Parathyroid adenoma (tissue), 2 donors: ENCODE results near the gene CD37.
"Not testable (repeated sequence)": the region's sequence is repeated elsewhere in the genome, so short reads cannot be mapped to it uniquely, and the experiment has no call there.

Experiments used
- H2AFZ ChIP-seq: fragments of 300-600 bp; sonication (generic); one replicate; pipeline ENCODE4 v1.7.0; 2017; ENCODE audit warnings: antibody characterized with exemption, mild to moderate bottlenecking
- H3K27ac ChIP-seq: fragments of 300-600 bp; sonication (generic); one replicate; pipeline ENCODE4 v1.7.0; 2017
- H3K27me3 ChIP-seq: fragments of 300-600 bp; sonication (generic); one replicate; pipeline ENCODE4 v1.7.0; 2017; ENCODE audit warnings: low read length; ENCODE audit not compliant: control insufficient read depth, insufficient read depth
- H3K36me3 ChIP-seq: fragments of 300-600 bp; sonication (generic); one replicate; pipeline ENCODE4 v1.7.0; 2017; ENCODE audit warnings: low read length; ENCODE audit not compliant: control insufficient read depth, insufficient read depth
- H3K4me1 ChIP-seq: fragments of 300-600 bp; sonication (generic); one replicate; pipeline ENCODE4 v1.7.0; 2017; ENCODE audit warnings: control low read depth
- H3K4me2 ChIP-seq: fragments of 300-600 bp; sonication (generic); one replicate; pipeline ENCODE4 v1.7.0; 2017; ENCODE audit warnings: low read length
- H3K4me3 ChIP-seq: fragments of 300-600 bp; sonication (generic); one replicate; pipeline ENCODE4 v1.7.0; 2017; ENCODE audit warnings: low read depth, low read length
- H3K79me2 ChIP-seq: fragments of 300-600 bp; sonication (generic); one replicate; pipeline ENCODE4 v1.7.0; 2017; ENCODE audit warnings: control low read depth
- H3K9ac ChIP-seq: fragments of 300-600 bp; sonication (generic); one replicate; pipeline ENCODE4 v1.7.0; 2017; ENCODE audit warnings: mild to moderate bottlenecking
- H3K9me3 ChIP-seq: fragments of 300-600 bp; sonication (generic); one replicate; pipeline ENCODE4 v1.7.0; 2017; ENCODE audit warnings: low read length; ENCODE audit not compliant: control insufficient read depth
- CTCF ChIP-seq: fragments of 300-600 bp; sonication (generic); IDR thresholded peaks from one replicate; pipeline ENCODE4 v1.7.0; 2017; ENCODE audit warnings: antibody characterized with exemption, mild to moderate bottlenecking
- donor health status: primary hyperparathyroidism.

CD37 gene

GRCh38 chr19:49318296-49318695 is 16.9 kb upstream of the CD37 start:
- Histone ChIP-seq H3K9me3 (no peaks in the 10 kb centered on the region), H3K4me1 (no peaks in the 10 kb centered on the region), H3K36me3 (no peaks in the 10 kb centered on the region), H3K79me2 (no peaks in the 10 kb centered on the region), H3K9ac (no peak overlapping the region), H3K4me2 (no peak overlapping the region), H3K27ac (no peak overlapping the region), H2AFZ (no peak overlapping the region), H3K27me3 (no peaks in the 10 kb centered on the region), H3K4me3 (no peak overlapping the region)
- no peak for TF ChIP-seq CTCF

GRCh38 chr19:49324801-49325576 is 10.2 kb upstream of the CD37 start, which contains the start of gene SLC6A16:
SLC6A16 (minus strand) TSS chr19:49325191; CDS start chr19:49311347, 13,844 bp downstream.
- Histone ChIP-seq H3K4me1 (no peaks in the 10 kb centered on the region), H2AFZ (no peak within 1 kb of the TSS), H3K9me3 (no peaks in the 10 kb centered on the region), H3K9ac (no peak within 1 kb of the TSS), H3K27ac (no peak within 1 kb of the TSS), H3K79me2 (no peaks in the 10 kb centered on the region), H3K36me3 (no peaks in the 10 kb centered on the region), H3K27me3 (no peaks in the 10 kb centered on the region), H3K4me2 (no peak within 1 kb of the TSS), H3K4me3 (no peak within 1 kb of the TSS)
- no peak for TF ChIP-seq CTCF

- not testable (repeated sequence) for H3K9me3 ChIP-seq, H2AFZ ChIP-seq, H3K4me3 ChIP-seq, H3K79me2 ChIP-seq, H3K27ac ChIP-seq, H3K36me3 ChIP-seq, H3K4me1 ChIP-seq, H3K4me2 ChIP-seq, H3K9ac ChIP-seq, H3K27me3 ChIP-seq
These were observed 9.4 kb upstream of the CD37 start for GRCh38 chr19:49325756-49326155.

- Histone ChIP-seq H3K4me3 (no peak overlapping the region), H3K27ac (no peak overlapping the region), H3K27me3 (no peaks in the 10 kb centered on the region), H3K4me1 (no peaks in the 10 kb centered on the region), H3K9me3 (no peaks in the 10 kb centered on the region), H3K9ac (no peak overlapping the region), H3K36me3 (no peaks in the 10 kb centered on the region), H3K79me2 (no peaks in the 10 kb centered on the region), H2AFZ (no peak overlapping the region), H3K4me2 (no peak overlapping the region)
- no peak for TF ChIP-seq CTCF
These were observed 9.0 kb upstream of the CD37 start for GRCh38 chr19:49326165-49326704.

- Histone ChIP-seq H3K9ac (no peak overlapping the region), H3K4me2 (no peak overlapping the region), H2AFZ (no peak overlapping the region), H3K9me3 (no peaks in the 10 kb centered on the region), H3K79me2 (no peaks in the 10 kb centered on the region), H3K4me1 (no peaks in the 10 kb centered on the region), H3K4me3 (no peak overlapping the region), H3K27ac (no peak overlapping the region), H3K36me3 (no peaks in the 10 kb centered on the region), H3K27me3 (no peaks in the 10 kb centered on the region)
- TF ChIP-seq CTCF, result peak; percentile 81
These were observed 7.2 kb upstream of the CD37 start for GRCh38 chr19:49327878-49328544.
